HepG2 (cell line): ENCODE measurements around the gene PTPN13. TPM values are rescaled to one million over a fixed set of nuclear protein-coding genes. Genes with fewer than 3 reads are reported as not detected.

ENCODE experiments used
- ATAC-seq: fragments of 200-7000 bp; cut with Tn5 transposase; 3 replicates; pipeline ENCODE4 v1.9.1; 2020; ENCODE audit warnings: mild to moderate bottlenecking, moderate library complexity
- BruUV-seq: library from RNA; stranded (reverse); fragments of 400-500 nt; replicated peaks from 2 replicates; lab custom pipeline; 2021; lab: Mats Ljungman, UMichigan
- CTCF ChIA-PET: fragments of 300-600 bp; formaldehyde crosslinking; extraction: SDS; loops from one replicate; lab custom pipeline; 2021; ENCODE audit warnings: low total read pairs, inconsistent platforms, low intra/inter-chr PET ratio; lab: Yijun Ruan, JAX
- POLR2A ChIA-PET: fragments of 350-600 bp; sonication (Branson Sonifier 250); formaldehyde crosslinking; loops from one replicate; lab custom pipeline; 2020; ENCODE audit warnings: antibody characterized with exemption, inconsistent platforms; lab: Yijun Ruan, JAX
- DNase-seq: peaks from one replicate; pipeline ENCODE4 v3.0.0-alpha.2; 2015; ENCODE audit warnings: low spot score
- FAIRE-seq: peaks from 3 replicates; lab custom pipeline; 2011; peaks lifted over from hg19 to GRCh38; lab: Jason Lieb, UNC
- H2AFZ ChIP-seq: one replicate; pipeline ENCODE4 v1.6.1; 2011; ENCODE audit warnings: low read length, inconsistent platforms
- H3K27ac ChIP-seq: fragments of 300-600 bp; 3 replicates; pipeline ENCODE4 v1.8.0; 2011; ENCODE audit warnings: mixed run types, mild to moderate bottlenecking, mixed read lengths, low read length, inconsistent platforms; ENCODE audit not compliant: insufficient read depth; ENCODE audit errors: extremely low read length
- H3K27me3 ChIP-seq, 2 experiments: fragments of 200-600 bp in 1 of 2; 2 replicates in 1 of 2; 3 replicates in 1 of 2; pipeline versions ENCODE4 v1.6.0 to v1.8.0; 2011; ENCODE audit warnings: low read length in 2 of 2, mild to moderate bottlenecking in 2 of 2, moderate library complexity in 2 of 2, inconsistent platforms in 1 of 2; ENCODE audit not compliant: insufficient read depth in 2 of 2, control insufficient read depth in 1 of 2
- H3K36me3 ChIP-seq, 2 experiments: fragments of 200-600 bp in 1 of 2; replicated peaks in 1 of 2; 2 replicates in 1 of 2; 3 replicates in 1 of 2; pipeline versions ENCODE4 v1.5.1 to v1.8.0; 2011; ENCODE audit warnings: low read length in 2 of 2, inconsistent platforms in 1 of 2; ENCODE audit not compliant: insufficient read depth in 2 of 2, control insufficient read depth in 1 of 2
- H3K4me1 ChIP-seq: 2 replicates; pipeline ENCODE4 v1.5.1; 2012; ENCODE audit warnings: low read length, inconsistent platforms; ENCODE audit not compliant: insufficient read depth
- H3K4me2 ChIP-seq: 2 replicates; pipeline ENCODE4 v1.6.0; 2011; ENCODE audit warnings: low read depth, low read length, inconsistent platforms
- H3K4me3 ChIP-seq, 3 experiments: fragments of 200-600 bp in 1 of 3; sonication (generic), shearing (Covaris generic) in 1 of 3; replicated peaks in 1 of 3; 2 replicates each; pipeline ENCODE4 v1.5.1; 2011 to 2016; ENCODE audit warnings: low read length in 3 of 3, inconsistent platforms in 2 of 3, low read depth in 2 of 3, mild to moderate bottlenecking in 2 of 3, control low read depth in 1 of 3, mixed read lengths in 1 of 3; ENCODE audit not compliant: insufficient read depth in 1 of 3
- H3K79me2 ChIP-seq: one replicate; pipeline ENCODE4 v1.6.1; 2011; ENCODE audit warnings: low read length, inconsistent platforms; ENCODE audit not compliant: insufficient read depth
- H3K9ac ChIP-seq: 2 replicates; pipeline ENCODE4 v1.6.0; 2011; ENCODE audit warnings: mild to moderate bottlenecking, low read depth, low read length, inconsistent platforms; ENCODE audit not compliant: insufficient read depth
- H3K9me3 ChIP-seq: 2 replicates; pipeline ENCODE4 v1.5.1; 2012; ENCODE audit warnings: mild to moderate bottlenecking, low read length
- H4K20me1 ChIP-seq: 2 replicates; pipeline ENCODE4 v1.6.0; 2011; ENCODE audit warnings: inconsistent platforms, mild to moderate bottlenecking, low read length, moderate library complexity; ENCODE audit not compliant: insufficient read depth
- TEAD3 ChIP-seq: optimal IDR thresholded peaks from 2 replicates; pipeline ENCODE3; 2016; ENCODE audit warnings: borderline replicate concordance
- ZBTB49 ChIP-seq: sonication (generic); formaldehyde crosslinking; IDR thresholded peaks from 2 replicates; pipeline ENCODE4 v1.4.0; 2020; ENCODE audit warnings: missing genetic modification reagents, borderline replicate concordance
- ZNF343 ChIP-seq: sonication (generic); formaldehyde crosslinking; IDR thresholded peaks from 2 replicates; pipeline ENCODE4 v1.4.0; 2020; ENCODE audit warnings: mild to moderate bottlenecking, missing genetic modification reagents
- ZNF383 ChIP-seq: sonication (generic); formaldehyde crosslinking; IDR thresholded peaks from 2 replicates; pipeline ENCODE4 v1.4.0; 2020; ENCODE audit warnings: missing genetic modification reagents, mild to moderate bottlenecking, borderline replicate concordance
- ZNF484 ChIP-seq: sonication (generic); formaldehyde crosslinking; IDR thresholded peaks from 2 replicates; pipeline ENCODE4 v1.5.1; 2020; ENCODE audit warnings: mild to moderate bottlenecking, low read depth, missing genetic modification reagents, borderline replicate concordance
- ZNF737 ChIP-seq: sonication (generic); formaldehyde crosslinking; IDR thresholded peaks from 2 replicates; pipeline ENCODE4 v1.5.0; 2020; ENCODE audit warnings: missing genetic modification reagents, mild to moderate bottlenecking, borderline replicate concordance
- WGBS: methylation state at CpG from one replicate; pipeline ENCODE4 v1.1.6; 2017; ENCODE audit warnings: low lambda C conversion rate; 5-methylcytosine and 5-hydroxymethylcytosine counted together
- in situ Hi-C: cut with HindIII; loops from 2 replicates; pipeline ENCODE4 v1.10.0; 2017; ENCODE audit warnings: low pct_unique_long_range_greater_than_20kb; ENCODE audit not compliant: extremely low pct_ligation_motif_present
- intact Hi-C: fragments of 100-400 bp; cut with micrococcal nuclease; formaldehyde crosslinking; loops from one replicate; pipeline ENCODE4 v1.10.0; 2022; ENCODE audit not compliant: unreplicated experiment
- polyA plus RNA-seq, 8 experiments: library from polyadenylated mRNA; depleted of rRNA in 3 of 8; stranded (reverse) in 7 of 8; unstranded in 1 of 8; fragments of >200 nt; fragmentation: Illumina TruSeq in 4 of 8; extraction: Trizol in 4 of 8; gene quantifications; 2 replicates each; pipeline versions ENCODE4 v1.2.1 to v1.2.3, GENCODE V29; 2011 to 2016; ENCODE audit warnings: low read depth in 4 of 8, missing spikeins in 1 of 8, mixed read lengths in 1 of 8; ENCODE audit not compliant: insufficient read depth in 1 of 8
- total RNA-seq, 5 experiments: library from RNA; depleted of rRNA; stranded (reverse); fragments of >200 nt; fragmentation: Illumina TruSeq; extraction: Trizol; gene quantifications; 2 replicates each; pipeline ENCODE4 v1.2.3, GENCODE V29; 2016; ENCODE audit warnings: low read depth in 1 of 5
- TF ChIP-seq, protein P1 (sequence below): sonication (generic); formaldehyde crosslinking; IDR thresholded peaks from 2 replicates; pipeline ENCODE4 v1.4.0; 2020; ENCODE audit warnings: missing genetic modification reagents

PTPN13 gene
- total and polyA plus RNA-seq, 2 of the 13 experiments (the other 11 are each of a cell fraction or from before 2014, with no cell fraction given), result not detected

- no TSS peak for BruUV-seq
- intact Hi-C loops, result no loop called here
Measured at GRCh38 chr4:86855572-86855971, 261.5 kb downstream of the PTPN13 start.

More at GRCh38 chr4:86855572-86855971, 261.5 kb downstream of the PTPN13 start:
- in situ Hi-C loops, result no loop called here
- H3K4me2 ChIP-seq, result no peak overlapping the region
- ATAC-seq (no peak), FAIRE-seq (no peak), DNase-seq (no peak)
- no peaks in the 10 kb centered on the region for H3K4me1 ChIP-seq
- H3K9ac ChIP-seq, result no peak overlapping the region
- H2AFZ ChIP-seq, result no peak overlapping the region
- H3K79me2 ChIP-seq, result no peaks in the 10 kb centered on the region
- ChIA-PET CTCF (no interaction called here), POLR2A (no interaction called here)
- H4K20me1 ChIP-seq, result no peaks in the 10 kb centered on the region
- no peaks in the 10 kb centered on the region for H3K36me3 ChIP-seq
- WGBS, result 8% methylated on average over 2 of the region's 2 CpGs
- no peaks in the 10 kb centered on the region for H3K9me3 ChIP-seq
- H3K4me3 ChIP-seq, result no peak overlapping the region
- TF ChIP-seq TEAD3 (CRISPR knock-in tag), result no peak
- TF ChIP-seq, protein P1, sequence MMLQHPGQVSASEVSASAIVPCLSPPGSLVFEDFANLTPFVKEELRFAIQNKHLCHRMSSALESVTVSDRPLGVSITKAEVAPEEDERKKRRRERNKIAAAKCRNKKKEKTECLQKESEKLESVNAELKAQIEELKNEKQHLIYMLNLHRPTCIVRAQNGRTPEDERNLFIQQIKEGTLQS (CRISPR knock-in tag), result no peak
- TF ChIP-seq ZNF484 (CRISPR knock-in tag), result no peak
- no peak for TF ChIP-seq ZNF737 (CRISPR knock-in tag)
- TF ChIP-seq ZNF383 (CRISPR knock-in tag), result no peak
- no peak for TF ChIP-seq ZBTB49 (CRISPR knock-in tag)
- no peak for TF ChIP-seq ZNF343 (CRISPR knock-in tag)
- no peak overlapping the region for H3K27ac ChIP-seq
- no peaks in the 10 kb centered on the region for H3K27me3 ChIP-seq
